Activated CD4-positive, alpha-beta T cell treated with anti-CD3 and anti-CD28 coated beads, Interleukin-2, amount 10 ng/mL, durations not matched to agents 7 days and 5 days (primary cell): ENCODE results near the gene PCDHB15. TPM values are rescaled to one million over a fixed set of nuclear protein-coding genes. Genes with fewer than 3 reads are reported as not detected.

ENCODE experiments used
- CTCF ChIA-PET: fragments of 350-600 bp; sonication (Branson Sonifier 250); formaldehyde crosslinking; loops from one replicate; lab custom pipeline; 2021; ENCODE audit warnings: antibody characterized with exemption; lab: Charles Lee
- POLR2A ChIA-PET: fragments of 350-600 bp; sonication (Branson Sonifier 250); formaldehyde crosslinking; loops from one replicate; lab custom pipeline; 2021; ENCODE audit warnings: antibody characterized with exemption; lab: Charles Lee
- DNase-seq: peaks from one replicate; pipeline ENCODE4 v3.0.0-alpha.2; 2020
- H3K27ac Mint-ChIP-seq: one replicate; pipeline ENCODE4 v1.8.0; 2021; ENCODE audit warnings: mild to moderate bottlenecking, moderate library complexity, mixed read lengths
- H3K27me3 Mint-ChIP-seq: one replicate; pipeline ENCODE4 v1.8.0; 2021; ENCODE audit warnings: mixed read lengths
- H3K36me3 Mint-ChIP-seq: one replicate; pipeline ENCODE4 v1.8.0; 2021; ENCODE audit warnings: low read depth, mixed read lengths
- H3K4me1 Mint-ChIP-seq: one replicate; pipeline ENCODE4 v1.8.0; 2021; ENCODE audit warnings: mixed read lengths
- H3K4me3 Mint-ChIP-seq: one replicate; pipeline ENCODE4 v1.8.0; 2021; ENCODE audit warnings: mild to moderate bottlenecking, moderate library complexity, mixed read lengths
- H3K9me3 Mint-ChIP-seq: one replicate; pipeline ENCODE4 v1.8.0; 2021; ENCODE audit warnings: mixed read lengths
- total RNA-seq, 2 experiments: library from RNA; stranded (reverse); gene quantifications; one replicate each; pipeline ENCODE4 v1.2.3, GENCODE V29; 2021

Gene PCDHB15
- total RNA-seq, 2 experiments from 2014 or later: not detected

GRCh38 chr5:141260458-141261237 lies 15.5 kb downstream of the PCDHB15 start:
- Mint-ChIP-seq H3K4me3 (no peak overlapping the region), H3K4me1 (no peaks in the 10 kb centered on the region), H3K36me3 (peaks cover 9% of the 10 kb centered on the region), H3K27ac (no peak overlapping the region), H3K27me3 (no peaks in the 10 kb centered on the region), H3K9me3 (peaks cover 63% of the 10 kb centered on the region)
- no peak for DNase-seq
- POLR2A ChIA-PET: no interaction called here
- CTCF ChIA-PET: no interaction called here

GRCh38 chr5:141261238-141261546 lies 16.0 kb downstream of the PCDHB15 start:
- H3K4me1 Mint-ChIP-seq: no peaks in the 10 kb centered on the region
- ChIA-PET POLR2A (no interaction called here), CTCF (no interaction called here)
- DNase-seq: no peak
- no peak overlapping the region for H3K4me3 Mint-ChIP-seq
- H3K27ac Mint-ChIP-seq: no peak overlapping the region
- peaks cover 65% of the 10 kb centered on the region for H3K9me3 Mint-ChIP-seq
- peaks cover 9% of the 10 kb centered on the region for H3K36me3 Mint-ChIP-seq
- H3K27me3 Mint-ChIP-seq: no peaks in the 10 kb centered on the region

GRCh38 chr5:141269195-141269594 lies 24.0 kb downstream of the PCDHB15 start:
- H3K27ac Mint-ChIP-seq: no peak overlapping the region
- no peaks in the 10 kb centered on the region for H3K27me3 Mint-ChIP-seq
- H3K4me1 Mint-ChIP-seq: no peaks in the 10 kb centered on the region
- POLR2A ChIA-PET: no interaction called here
- CTCF ChIA-PET: interaction anchor here (0.6 to 1.0 kb wide), 2 partner anchors 51 to 634 kb away, joined by 3 read pairs; no protein-coding TSS in a partner anchor
- H3K4me3 Mint-ChIP-seq: no peak overlapping the region
- DNase-seq: no peak
- H3K36me3 Mint-ChIP-seq: no peaks in the 10 kb centered on the region
- peaks cover 65% of the 10 kb centered on the region for H3K9me3 Mint-ChIP-seq

GRCh38 chr5:141272906-141273305 lies 27.7 kb downstream of the PCDHB15 start:
- Mint-ChIP-seq H3K9me3 (peaks cover 49% of the 10 kb centered on the region), H3K36me3 (no peaks in the 10 kb centered on the region), H3K4me1 (no peaks in the 10 kb centered on the region), H3K27ac (no peak overlapping the region), H3K4me3 (no peak overlapping the region), H3K27me3 (no peaks in the 10 kb centered on the region)
- ChIA-PET POLR2A (no interaction called here), CTCF (no interaction called here)
- no peak for DNase-seq

DNA sequence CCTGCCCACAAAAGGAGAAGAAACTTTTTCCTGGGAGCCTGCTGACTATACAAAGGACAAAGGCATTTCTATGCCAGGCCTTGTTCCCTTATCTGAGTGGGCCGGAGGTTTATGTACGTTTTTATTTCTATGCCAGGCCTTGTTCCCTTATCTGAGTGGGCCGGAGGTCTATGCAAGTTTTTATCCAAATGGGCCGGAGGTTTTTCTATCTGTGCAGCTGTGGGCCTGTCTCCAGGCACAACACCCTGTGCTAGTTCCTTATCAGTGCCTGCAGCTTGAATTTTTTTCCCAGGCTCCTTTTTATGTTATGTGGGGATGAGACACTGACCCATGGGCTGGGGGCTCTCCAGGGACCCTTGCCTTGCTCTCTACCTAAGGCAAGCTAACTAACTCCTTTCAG lies 53.2 kb downstream of the PCDHB15 start:
- peaks cover 6% of the 10 kb centered on the region for H3K36me3 Mint-ChIP-seq
- ChIA-PET CTCF (no interaction called here), POLR2A (no interaction called here)
- no peaks in the 10 kb centered on the region for H3K27me3 Mint-ChIP-seq
- no peak overlapping the region for H3K27ac Mint-ChIP-seq
- H3K9me3 Mint-ChIP-seq: peaks cover 50% of the 10 kb centered on the region
- H3K4me3 Mint-ChIP-seq: no peak overlapping the region
- no peaks in the 10 kb centered on the region for H3K4me1 Mint-ChIP-seq
- no peak for DNase-seq

Other genes starting within 250 kb of the PCDHB15 start
- not detected for gene PCDHB1, start 194.0 kb upstream of the PCDHB15 start, total RNA-seq
- not detected for gene PCDHB2, start 150.8 kb upstream of the PCDHB15 start, total RNA-seq
- not detected for gene PCDHB3, start 144.9 kb upstream of the PCDHB15 start, total RNA-seq
- not detected for gene PCDHB4, start 123.6 kb upstream of the PCDHB15 start, total RNA-seq
- gene PCDHB5, start 110.2 kb upstream of the PCDHB15 start, total RNA-seq: not detected
- gene PCDHB6, start 95.3 kb upstream of the PCDHB15 start, total RNA-seq: not detected
- gene PCDHB7, start 72.8 kb upstream of the PCDHB15 start, total RNA-seq: not detected
- not detected for gene PCDHB8, start 67.6 kb upstream of the PCDHB15 start, total RNA-seq
- gene PCDHB16, start 63.0 kb upstream of the PCDHB15 start, total RNA-seq: not detected
- gene PCDHB9, start 58.2 kb upstream of the PCDHB15 start, total RNA-seq: not detected
- not detected for gene PCDHB10, start 53.0 kb upstream of the PCDHB15 start, total RNA-seq
- not detected for gene PCDHB11, start 45.8 kb upstream of the PCDHB15 start, total RNA-seq
- not detected for gene PCDHB12, start 36.7 kb upstream of the PCDHB15 start, total RNA-seq
- not detected for gene PCDHB13, start 31.5 kb upstream of the PCDHB15 start, total RNA-seq
- gene PCDHB14, start 22.1 kb upstream of the PCDHB15 start, total RNA-seq: not detected
- under 1 TPM; 0.42 to 0.52 TPM for gene SLC25A2, start 58.7 kb downstream of the PCDHB15 start, total RNA-seq
- gene TAF7, start 75.4 kb downstream of the PCDHB15 start, total RNA-seq: 10 to 100 TPM; 62.1 to 63.3 TPM
- under 1 TPM; 0.04 to 0.05 TPM for gene PCDHGA1, start 85.1 kb downstream of the PCDHB15 start, total RNA-seq
- gene PCDHGA2, start 93.4 kb downstream of the PCDHB15 start, total RNA-seq: not detected
- gene PCDHGA3, start 98.4 kb downstream of the PCDHB15 start, total RNA-seq: not detected
- not detected for gene PCDHGB1, start 104.7 kb downstream of the PCDHB15 start, total RNA-seq
- not detected for gene PCDHGA4, start 109.6 kb downstream of the PCDHB15 start, total RNA-seq
- under 1 TPM; 0.08 to 0.10 TPM for gene PCDHGB2, start 114.6 kb downstream of the PCDHB15 start, total RNA-seq
- under 1 TPM in 1 of 2 experiments, not detected in 1; 0.05 TPM for gene PCDHGA5, start 118.8 kb downstream of the PCDHB15 start, total RNA-seq
- under 1 TPM in 1 of 2 experiments, not detected in 1; 0.12 TPM for gene PCDHGB3, start 124.8 kb downstream of the PCDHB15 start, total RNA-seq
- gene PCDHGA6, start 128.5 kb downstream of the PCDHB15 start, total RNA-seq: not detected
- not detected for gene PCDHGA7, start 137.3 kb downstream of the PCDHB15 start, total RNA-seq
- not detected for gene PCDHGB4, start 142.3 kb downstream of the PCDHB15 start, total RNA-seq
- gene PCDHGA8, start 147.2 kb downstream of the PCDHB15 start, total RNA-seq: not detected
- gene PCDHGB5, start 152.6 kb downstream of the PCDHB15 start, total RNA-seq: not detected
- not detected for gene PCDHGA9, start 157.4 kb downstream of the PCDHB15 start, total RNA-seq
- under 1 TPM in 1 of 2 experiments, not detected in 1; 0.04 TPM for gene PCDHGB6, start 162.6 kb downstream of the PCDHB15 start, total RNA-seq
- not detected for gene PCDHGA10, start 167.6 kb downstream of the PCDHB15 start, total RNA-seq
- under 1 TPM in 1 of 2 experiments, not detected in 1; 0.07 TPM for gene PCDHGB7, start 172.3 kb downstream of the PCDHB15 start, total RNA-seq
- not detected for gene PCDHGA11, start 175.7 kb downstream of the PCDHB15 start, total RNA-seq
- gene PCDHGA12, start 185.1 kb downstream of the PCDHB15 start, total RNA-seq: not detected
- not detected for gene PCDHGC3, start 230.6 kb downstream of the PCDHB15 start, total RNA-seq
- not detected for gene PCDHGC4, start 239.6 kb downstream of the PCDHB15 start, total RNA-seq
- not detected for gene PCDHGC5, start 243.7 kb downstream of the PCDHB15 start, total RNA-seq